ENCODE data around the gene CAND2.

The CAND2 gene

DNA sequence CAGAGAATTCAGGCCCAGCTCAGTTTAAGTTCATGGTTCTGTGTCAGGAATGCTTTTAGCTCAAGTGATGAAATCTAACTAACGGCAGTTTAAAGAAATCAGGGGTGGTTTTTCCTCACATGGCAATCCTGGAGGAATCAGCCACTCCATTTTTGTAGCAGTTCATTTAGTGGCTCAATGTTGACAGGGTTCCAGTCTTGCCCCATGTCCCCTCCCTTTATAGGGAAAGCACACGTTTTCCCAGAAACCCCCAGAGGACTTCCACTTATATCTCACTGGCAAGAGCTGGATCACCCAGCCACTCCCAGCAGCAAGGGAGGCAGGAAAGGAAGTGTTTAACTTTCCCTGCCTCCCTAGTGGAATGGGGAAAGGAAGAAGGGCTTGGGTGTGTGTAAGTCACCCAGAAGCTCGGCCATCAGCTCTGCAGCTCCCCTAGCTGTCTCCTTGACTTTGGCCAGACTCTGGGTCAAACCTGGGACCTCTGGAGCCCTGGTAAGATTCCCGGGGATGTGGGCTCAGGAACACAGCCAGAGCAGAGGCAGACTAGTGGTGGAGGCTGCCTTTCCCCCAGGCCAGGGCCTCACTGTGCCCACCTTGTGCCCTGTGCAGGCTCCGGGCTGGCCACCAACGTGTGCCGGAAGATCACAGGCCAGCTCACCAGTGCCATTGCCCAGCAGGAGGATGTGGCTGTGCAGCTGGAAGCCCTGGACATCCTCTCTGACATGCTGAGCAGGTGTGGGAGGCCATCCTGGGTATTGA lies 11.3 kb downstream of the CAND2 start:
- DNase-seq (ENCODE audit: low spot score): no peak

GRCh38 chr3:12808587-12808986 lies 12.1 kb downstream of the CAND2 start:
- DNase-seq (ENCODE audit: low spot score): no peak

GRCh38 chr3:12809001-12809400 lies 12.5 kb downstream of the CAND2 start:
- no peak for DNase-seq (ENCODE audit: low spot score)

DNA sequence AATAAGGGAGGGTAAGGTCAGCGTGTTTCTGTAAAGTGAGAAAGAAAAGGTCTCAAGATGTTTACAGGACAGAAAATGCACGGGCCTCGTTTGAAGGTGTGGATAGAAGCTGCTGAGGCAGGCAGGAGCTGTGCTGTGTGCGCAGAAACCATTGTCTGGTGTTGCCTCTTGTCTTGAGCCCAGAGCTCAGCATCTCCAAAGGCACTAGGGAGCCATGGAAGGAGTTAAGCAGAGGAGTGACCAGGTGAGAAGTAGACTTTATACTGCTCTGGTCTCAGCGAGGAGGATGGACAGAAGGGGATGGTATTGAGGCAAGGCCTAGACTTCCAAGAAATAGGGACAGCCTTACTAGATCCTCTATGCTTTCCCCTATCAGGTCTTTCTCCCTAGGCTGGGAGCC lies 13.0 kb downstream of the CAND2 start:
- no peak for DNase-seq (ENCODE audit: low spot score)

DNA sequence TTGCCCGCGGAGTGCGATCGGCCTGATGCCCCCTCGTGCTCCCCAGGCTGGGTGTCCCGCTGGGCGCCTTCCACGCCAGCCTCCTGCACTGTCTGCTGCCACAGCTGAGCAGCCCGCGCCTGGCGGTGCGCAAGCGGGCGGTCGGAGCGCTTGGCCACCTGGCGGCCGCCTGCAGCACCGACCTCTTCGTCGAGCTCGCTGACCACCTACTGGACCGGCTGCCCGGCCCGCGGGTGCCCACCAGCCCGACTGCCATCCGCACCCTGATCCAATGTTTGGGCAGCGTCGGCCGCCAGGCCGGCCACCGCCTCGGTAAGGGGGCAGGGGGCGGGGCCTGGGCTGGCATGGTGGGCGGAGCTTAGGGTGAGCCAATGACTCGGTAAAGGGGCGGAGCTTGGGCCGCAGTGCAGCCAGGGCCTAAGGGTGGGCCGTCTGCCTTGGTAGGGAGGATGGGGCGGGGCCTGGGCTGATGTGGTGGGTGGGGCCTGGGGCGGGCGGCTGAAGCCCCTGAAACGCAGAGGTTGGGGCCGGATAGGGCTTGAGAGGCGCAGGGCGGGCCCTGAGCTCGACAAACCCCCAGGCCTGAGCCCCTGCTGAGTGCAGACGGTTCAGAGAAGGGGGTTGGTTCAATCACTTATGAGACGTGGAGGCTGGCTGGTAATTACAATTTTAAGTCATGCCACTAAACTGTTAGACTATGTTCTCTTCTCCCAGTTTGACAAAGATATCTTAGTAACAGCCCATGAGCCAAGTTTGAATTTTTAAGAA lies 13.7 kb downstream of the CAND2 start:
- DNase-seq (ENCODE audit: low spot score): peak; percentile 86

DNA sequence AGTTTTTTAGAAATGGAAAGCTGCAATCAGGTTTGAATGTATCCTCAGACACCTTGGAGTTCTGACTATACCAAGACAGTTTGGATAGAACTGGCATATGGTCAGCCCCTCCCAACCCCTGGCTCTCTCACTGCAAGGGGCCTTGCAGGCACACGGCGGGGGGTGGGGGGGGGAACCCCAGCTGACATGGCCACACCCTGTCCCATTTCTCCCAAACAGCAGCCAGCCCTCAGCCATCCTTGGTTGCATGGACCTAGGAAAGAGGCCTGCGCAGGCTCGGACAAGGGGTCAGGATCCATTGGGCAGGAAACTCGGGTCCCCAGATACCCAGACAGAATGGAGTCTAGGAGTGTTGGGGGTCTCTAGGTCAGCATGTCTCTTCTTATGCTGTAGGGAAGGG lies 14.5 kb downstream of the CAND2 start:
- DNase-seq (ENCODE audit: low spot score): no peak

GRCh38 chr3:12812812-12813211 lies 16.3 kb downstream of the CAND2 start:
- no peak for DNase-seq (ENCODE audit: low spot score)

GRCh38 chr3:12813967-12814366 lies 17.5 kb downstream of the CAND2 start:
- no peak for DNase-seq (ENCODE audit: low spot score)

- DNase-seq (ENCODE audit: low spot score): no peak
Measured at GRCh38 chr3:12815078-12815477, 18.6 kb downstream of the CAND2 start.

DNA sequence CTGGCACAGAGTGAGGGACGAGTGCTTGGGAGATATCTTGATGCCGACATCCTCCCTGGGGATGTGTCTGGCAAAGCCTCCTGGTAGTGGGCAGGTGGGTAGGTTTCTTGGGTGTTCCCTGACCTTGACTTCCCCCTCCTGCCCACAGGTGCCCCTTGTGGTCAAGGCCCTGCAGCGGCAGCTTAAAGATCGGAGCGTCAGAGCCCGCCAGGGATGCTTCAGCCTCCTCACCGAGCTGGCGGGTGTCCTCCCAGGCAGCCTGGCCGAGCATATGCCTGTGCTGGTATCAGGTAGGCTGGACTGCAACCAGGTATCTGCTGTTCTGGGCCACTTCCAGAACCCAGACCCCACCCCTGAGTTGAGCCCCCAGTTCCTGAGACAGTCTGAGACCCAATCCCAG lies 19.2 kb downstream of the CAND2 start:
- no peak for DNase-seq (ENCODE audit: low spot score)

GRCh38 chr3:12816521-12817342 lies 20.3 kb downstream of the CAND2 start:
- DNase-seq (ENCODE audit: low spot score): no peak

- no peak for DNase-seq (ENCODE audit: low spot score)
Measured at GRCh38 chr3:12817343-12817710, 20.8 kb downstream of the CAND2 start.

- DNase-seq (ENCODE audit: low spot score): no peak
Measured at GRCh38 chr3:12818273-12818672, 21.8 kb downstream of the CAND2 start.

DNA sequence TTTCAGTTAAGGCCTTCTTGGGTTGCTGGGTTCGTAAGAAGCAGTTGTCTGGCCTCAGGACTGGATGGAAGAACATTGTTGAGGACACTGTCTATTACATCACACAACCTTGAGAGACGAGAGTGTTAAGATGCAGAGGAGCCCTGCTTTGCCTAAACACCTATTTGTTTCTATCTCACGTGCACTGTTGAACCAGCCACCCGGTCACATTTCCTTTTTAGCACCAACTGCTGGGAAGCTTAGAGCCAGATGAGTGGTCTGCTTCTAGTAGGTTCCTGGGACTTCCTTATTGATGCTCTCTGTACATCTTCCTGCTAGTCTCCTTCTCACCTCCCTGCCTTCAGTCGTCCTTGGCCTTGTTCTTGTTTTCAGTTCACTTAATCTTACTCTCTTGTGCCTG lies 22.3 kb downstream of the CAND2 start:
- no peak for DNase-seq (ENCODE audit: low spot score)

DNA sequence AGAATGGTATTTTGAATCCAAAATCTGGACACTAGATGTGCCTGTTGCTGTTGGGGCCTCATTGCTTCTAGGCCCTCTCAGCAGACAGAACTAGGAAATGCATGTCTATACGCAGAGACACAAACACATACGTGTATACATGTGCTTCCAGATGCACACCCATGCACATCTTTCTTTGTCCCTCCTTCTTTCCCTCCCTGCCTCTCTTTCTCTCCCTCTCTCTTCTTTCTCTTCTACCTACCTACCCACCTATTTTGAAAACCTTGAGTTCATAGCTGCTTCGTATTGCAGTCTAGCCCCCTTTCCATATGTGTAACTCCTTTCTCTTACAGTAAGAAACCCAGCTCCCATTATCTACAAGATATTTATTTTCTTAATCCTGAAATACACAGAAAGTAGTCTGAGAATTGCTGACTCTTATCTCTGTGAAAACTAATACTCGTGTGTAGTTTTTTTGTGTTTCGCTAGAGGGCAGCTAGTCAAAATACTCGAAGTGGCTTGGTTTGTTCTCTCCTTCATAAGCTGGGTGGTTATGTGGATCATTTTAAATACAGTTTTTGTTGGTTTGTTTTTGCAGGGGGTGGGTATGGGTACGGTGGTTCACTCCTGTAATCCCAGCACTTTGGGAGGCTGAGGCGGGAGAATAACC lies 26.4 kb downstream of the CAND2 start:
- peak; percentile 13 for DNase-seq (ENCODE audit: low spot score)

DNA sequence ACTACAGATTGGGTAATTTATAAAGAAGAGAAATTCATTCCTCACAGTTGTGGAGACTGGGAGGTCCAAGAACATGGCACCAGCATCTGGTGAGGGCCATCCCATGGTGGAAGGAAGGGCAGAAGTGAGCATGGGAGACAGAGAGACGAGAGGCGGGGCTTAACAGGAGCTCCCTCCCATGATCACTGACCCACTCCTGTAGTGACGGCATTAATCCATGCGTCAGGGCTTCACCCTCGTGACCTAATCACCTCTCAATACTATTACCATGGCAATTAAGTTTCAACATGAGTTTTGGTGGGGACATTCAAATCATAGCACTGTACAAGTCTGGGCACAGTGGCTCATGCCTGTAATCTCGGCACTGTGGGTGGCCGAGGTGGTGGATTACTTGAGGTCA lies 27.8 kb downstream of the CAND2 start:
- no peak for DNase-seq (ENCODE audit: low spot score)

- no peak for DNase-seq (ENCODE audit: low spot score)
Measured at GRCh38 chr3:12825156-12825555, 28.7 kb downstream of the CAND2 start.

GRCh38 chr3:12828751-12829150 lies 32.3 kb downstream of the CAND2 start:
- DNase-seq (ENCODE audit: low spot score): no peak

- DNase-seq (ENCODE audit: low spot score): no peak
Measured at GRCh38 chr3:12829404-12829803, 32.9 kb downstream of the CAND2 start.

DNA sequence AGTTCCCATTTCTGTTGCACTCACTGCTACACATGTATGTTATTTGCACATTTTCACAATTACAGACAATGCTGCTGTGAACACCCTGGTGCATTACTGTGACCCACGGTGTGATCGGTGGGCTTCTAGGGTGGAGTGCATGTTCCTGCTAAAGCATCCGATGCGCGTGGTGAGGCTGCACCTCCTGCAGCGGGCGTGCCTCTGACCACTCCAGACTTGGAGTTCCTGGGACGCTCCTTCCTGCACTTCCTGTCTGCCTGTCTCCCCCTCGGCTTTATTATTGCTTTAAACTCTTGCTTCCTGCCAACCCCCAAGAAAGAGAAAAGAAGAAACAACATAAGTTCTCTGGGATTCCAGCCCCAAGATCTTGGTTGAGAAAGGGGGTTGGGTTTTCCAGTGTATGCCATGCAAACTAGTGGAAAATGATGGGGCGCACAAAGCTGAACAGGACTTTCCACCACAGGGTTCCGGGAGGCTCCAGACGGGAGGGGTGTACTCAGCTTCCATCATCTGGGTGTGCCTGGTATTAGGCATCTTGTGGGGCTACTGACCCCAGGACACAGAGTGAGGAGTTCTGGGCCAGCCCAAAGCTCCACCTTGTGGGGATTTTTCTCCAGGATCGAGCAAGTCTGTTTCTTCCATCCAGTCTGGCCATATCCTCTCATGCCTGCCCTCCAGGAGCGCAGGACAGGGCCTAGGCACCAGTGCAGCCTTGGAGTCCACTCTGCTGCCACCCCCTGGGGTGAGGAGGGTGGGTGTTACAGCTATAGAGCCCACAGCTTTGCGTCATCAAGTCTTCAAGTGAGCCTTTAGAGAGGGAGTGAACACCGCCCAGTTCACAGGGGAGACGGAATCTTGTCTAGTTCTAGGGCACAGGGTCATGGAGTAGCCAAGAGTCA lies 33.7 kb downstream of the CAND2 start:
- DNase-seq (ENCODE audit: low spot score): no peak

DNA sequence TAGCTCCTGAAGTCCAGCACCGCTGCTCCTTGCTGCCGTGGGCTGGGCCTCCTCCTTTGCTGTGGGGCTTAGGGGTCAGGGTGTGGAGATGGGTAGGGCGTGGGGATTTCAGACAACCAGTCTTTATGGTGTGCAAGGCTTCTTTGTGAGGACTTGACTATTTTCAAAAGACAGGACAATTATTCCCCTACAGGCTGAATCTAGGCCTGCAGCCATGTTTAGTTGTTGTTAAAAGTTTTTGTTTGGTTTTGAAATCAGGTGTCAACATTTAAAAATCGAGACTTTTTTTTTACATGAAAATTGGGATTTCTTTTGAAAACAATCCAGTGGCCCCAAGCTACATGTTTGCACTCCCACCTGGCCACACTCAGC lies 34.3 kb downstream of the CAND2 start:
- DNase-seq (ENCODE audit: low spot score): no peak
